Epithelial cell of prostate (primary cell): ENCODE measurements around the gene ARPC5.
"Not testable (repeated sequence)": the region's sequence is repeated elsewhere in the genome, so short reads cannot be mapped to it uniquely, and the experiment has no call there.

Experiments
- DNase-seq: peaks from one replicate; pipeline ENCODE4 v3.0.0-alpha.2; 2011; ENCODE audit warnings: low read depth, low spot score
- H3K27ac ChIP-seq: fragments of 450-650 bp; 2 replicates; pipeline ENCODE4 v1.5.1; 2017; ENCODE audit warnings: mild to moderate bottlenecking

The ARPC5 gene

DNA sequence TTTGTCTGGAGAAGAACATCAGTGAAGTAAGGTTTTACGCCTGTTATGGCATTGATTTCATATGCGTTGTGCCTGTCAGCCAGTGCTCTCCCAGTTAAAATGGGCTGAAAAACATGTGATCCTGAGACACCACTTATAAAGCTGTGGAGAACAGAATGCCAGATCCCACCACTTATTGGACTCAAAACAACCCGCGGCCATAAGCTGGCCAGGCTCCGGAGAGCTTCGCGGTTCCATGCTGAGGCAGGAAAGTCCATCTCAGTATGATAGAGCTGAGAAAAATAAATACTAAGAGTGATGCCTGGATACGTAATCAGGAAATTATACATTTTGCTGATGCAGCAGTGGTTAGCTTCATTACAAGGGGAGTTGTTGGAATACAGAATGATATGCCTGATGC is 12.5 kb upstream of the ARPC5 start:
- H3K27ac ChIP-seq: no peak overlapping the region
- DNase-seq: no peak

GRCh38 chr1:183646776-183647175 is 11.2 kb upstream of the ARPC5 start:
- no peak for DNase-seq
- H3K27ac ChIP-seq: no peak overlapping the region

DNA sequence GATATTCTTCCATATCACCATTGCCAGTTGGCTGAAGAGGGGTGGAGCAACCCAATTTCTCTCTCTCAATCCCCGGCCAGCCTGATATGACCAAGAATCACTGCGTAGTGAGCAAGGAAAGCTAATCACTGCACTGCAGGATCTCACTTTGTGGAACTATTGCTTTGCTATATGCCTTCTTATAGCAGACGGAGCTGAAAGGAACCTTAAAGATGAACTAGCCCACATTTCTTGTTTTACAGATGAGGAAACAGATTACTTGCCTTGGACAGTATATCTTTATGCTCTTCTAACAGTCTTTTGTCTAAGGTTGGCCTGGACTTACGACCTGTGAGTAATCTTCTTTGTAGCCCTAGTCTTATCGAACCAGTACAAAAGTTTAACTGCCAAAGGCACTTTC is 9.9 kb upstream of the ARPC5 start:
- no peak for DNase-seq
- no peak overlapping the region for H3K27ac ChIP-seq

- no peak for DNase-seq
- H3K27ac ChIP-seq: no peak overlapping the region
Measured at GRCh38 chr1:183642166-183642565, 6.6 kb upstream of the ARPC5 start.

- DNase-seq: no peak
Measured at GRCh38 chr1:183640193-183640592, 4.6 kb upstream of the ARPC5 start.

GRCh38 chr1:183638649-183639387 is 3.2 kb upstream of the ARPC5 start:
- H3K27ac ChIP-seq: no peak overlapping the region
- DNase-seq: no peak

More at GRCh38 chr1:183640193-183640592, 4.6 kb upstream of the ARPC5 start:
- H3K27ac ChIP-seq: no peak overlapping the region

DNA sequence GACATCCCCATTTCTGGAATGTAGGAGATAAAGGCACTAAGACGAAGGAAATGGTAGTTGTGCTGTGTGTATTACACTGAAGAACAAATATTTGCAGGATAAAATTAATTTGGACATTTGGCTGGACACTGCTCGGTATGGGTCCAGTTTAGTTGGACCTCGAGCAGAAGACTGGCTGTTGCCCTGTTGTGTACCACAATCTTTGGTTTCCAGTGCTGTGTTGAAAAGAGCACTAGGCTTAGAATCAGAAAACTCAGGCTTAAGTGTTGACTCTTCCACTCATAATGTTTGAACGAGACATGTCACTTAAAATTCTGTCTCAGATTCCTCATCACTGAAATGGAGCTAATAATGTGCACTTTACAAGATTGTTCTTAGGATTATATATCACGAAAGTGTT is 1.2 kb upstream of the ARPC5 start:
- DNase-seq: no peak

DNA sequence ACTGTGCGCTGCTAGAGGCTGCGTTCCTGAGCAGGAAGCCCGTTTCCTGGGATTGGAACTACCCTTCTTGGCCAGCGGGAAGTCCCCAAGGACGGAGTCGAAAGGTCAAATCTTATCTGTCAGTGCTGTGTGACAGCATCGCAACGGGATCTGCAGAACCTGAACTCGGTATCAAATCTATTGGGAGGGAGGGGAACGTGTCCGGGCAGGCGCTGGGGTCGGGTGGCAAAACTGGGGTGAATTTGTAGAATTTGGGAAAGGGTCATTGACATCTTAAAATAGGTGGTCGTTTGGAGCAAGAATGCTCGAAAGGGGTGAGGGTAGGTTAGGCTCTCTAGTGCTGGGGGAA is 725 bp upstream of the ARPC5 start:
- no peak for DNase-seq
- H3K27ac ChIP-seq: peak overlapping the region; percentile 93

More for the DNA sequence above, 1.2 kb upstream of the ARPC5 start:
- H3K27ac ChIP-seq: no peak overlapping the region

GRCh38 chr1:183635099-183635605 is 431 bp downstream of the ARPC5 start:
- no peak for DNase-seq
- H3K27ac ChIP-seq: peak overlapping the region; percentile 93

- no peak for DNase-seq
- H3K27ac ChIP-seq: peak overlapping the region; percentile 93
Measured at GRCh38 chr1:183634429-183635065, 1.0 kb downstream of the ARPC5 start.

DNA sequence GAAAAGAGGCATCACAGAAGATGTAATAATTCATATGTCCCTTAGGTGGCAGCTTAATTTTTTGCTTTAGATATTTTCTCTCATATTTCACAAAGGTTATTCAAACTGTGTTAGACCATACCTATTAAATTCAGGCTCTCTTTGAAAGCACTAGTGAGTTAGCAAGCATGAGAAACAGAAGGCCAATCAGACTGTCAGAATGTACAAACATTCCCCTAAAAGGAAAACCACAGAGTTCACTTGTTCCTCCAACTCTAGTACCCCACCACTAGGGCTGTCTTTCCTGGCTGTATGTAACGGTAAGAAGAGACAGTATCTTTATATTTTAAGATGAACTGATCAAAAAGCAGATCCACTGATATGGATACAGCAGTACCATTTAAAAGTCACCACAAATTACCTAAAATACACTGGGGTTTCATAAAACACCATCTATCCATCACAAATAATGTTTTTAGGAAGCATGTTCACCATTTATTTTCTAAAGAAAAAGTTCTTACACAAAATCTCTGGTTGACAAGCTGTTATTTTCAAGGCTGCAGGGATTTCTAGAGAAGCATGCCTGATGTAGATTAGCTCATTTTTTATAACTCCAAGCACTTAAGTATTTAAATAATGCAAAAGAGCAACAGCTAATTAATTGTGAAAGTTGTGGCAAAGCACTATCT is 1.8 kb downstream of the ARPC5 start:
- H3K27ac ChIP-seq: peak overlapping the region; percentile 93
- DNase-seq: no peak

- H3K27ac ChIP-seq: no peak overlapping the region
- DNase-seq: no peak
Measured at GRCh38 chr1:183632964-183633363, 2.6 kb downstream of the ARPC5 start.

GRCh38 chr1:183632114-183632513 is 3.5 kb downstream of the ARPC5 start:
- no peak for DNase-seq
- no peak overlapping the region for H3K27ac ChIP-seq

GRCh38 chr1:183630748-183631147 is 4.8 kb downstream of the ARPC5 start:
- H3K27ac ChIP-seq: peak overlapping the region; percentile 9
- no peak for DNase-seq

DNA sequence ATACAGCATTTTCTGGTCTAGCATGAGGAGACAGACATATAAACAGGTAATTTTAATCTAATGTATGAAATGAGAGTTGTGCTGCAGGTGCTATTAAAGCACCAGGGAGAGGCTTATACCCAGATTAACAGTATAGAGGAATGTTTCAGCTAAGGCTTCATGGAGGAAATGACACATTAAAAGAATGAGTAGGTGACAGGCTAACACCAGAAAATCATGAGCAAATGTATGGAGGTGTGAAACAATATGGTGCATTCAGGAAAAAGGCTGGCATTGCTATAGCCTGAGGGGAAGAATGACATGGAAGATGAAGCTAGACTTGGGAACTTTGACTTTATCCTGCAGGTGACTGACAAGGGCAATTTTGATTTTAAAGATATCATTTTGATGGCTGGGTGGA is 7.0 kb downstream of the ARPC5 start:
- no peak for DNase-seq
- H3K27ac ChIP-seq: peak overlapping the region; percentile 71

DNA sequence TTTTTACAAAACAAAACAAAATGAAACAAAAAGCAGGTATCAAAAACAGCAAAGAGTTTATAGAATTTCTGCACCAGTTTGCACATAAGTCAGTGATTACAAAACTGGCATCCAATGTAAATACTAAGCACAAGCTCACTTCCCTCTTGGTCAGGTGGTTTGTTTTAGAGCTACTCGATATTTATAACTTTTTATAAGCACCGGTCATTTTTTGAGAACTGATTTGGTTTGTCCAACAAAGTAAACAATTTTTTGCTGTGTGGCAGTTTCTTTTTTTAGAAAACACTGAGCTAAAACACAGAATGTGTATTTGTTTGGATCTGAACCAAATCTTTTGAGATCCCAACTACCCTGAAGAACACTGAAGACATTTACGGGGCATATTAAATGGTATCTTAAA is 9.3 kb downstream of the ARPC5 start:
- DNase-seq: not testable (repeated sequence)
- peak overlapping the region; percentile 71 for H3K27ac ChIP-seq

GRCh38 chr1:183622884-183623785 is 12.4 kb downstream of the ARPC5 start:
- no peak for DNase-seq
- peak overlapping the region; percentile 71 for H3K27ac ChIP-seq

- no peak for DNase-seq
Measured at GRCh38 chr1:183622013-183622412, 13.6 kb downstream of the ARPC5 start.

GRCh38 chr1:183620311-183620710 is 15.3 kb downstream of the ARPC5 start:
- peak overlapping the region; percentile 71 for H3K27ac ChIP-seq
- no peak for DNase-seq

More at GRCh38 chr1:183622013-183622412, 13.6 kb downstream of the ARPC5 start:
- peak overlapping the region; percentile 71 for H3K27ac ChIP-seq

- H3K27ac ChIP-seq: peak overlapping the region; percentile 71
- DNase-seq: no peak
Measured at GRCh38 chr1:183619781-183620180, 15.8 kb downstream of the ARPC5 start.
